ENCODE data around the gene CDK2AP2.
"Not testable (repeated sequence)": the region's sequence is repeated elsewhere in the genome, so short reads cannot be mapped to it uniquely, and the experiment has no call there.

The CDK2AP2 gene, protein sequence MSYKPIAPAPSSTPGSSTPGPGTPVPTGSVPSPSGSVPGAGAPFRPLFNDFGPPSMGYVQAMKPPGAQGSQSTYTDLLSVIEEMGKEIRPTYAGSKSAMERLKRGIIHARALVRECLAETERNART

DNA sequence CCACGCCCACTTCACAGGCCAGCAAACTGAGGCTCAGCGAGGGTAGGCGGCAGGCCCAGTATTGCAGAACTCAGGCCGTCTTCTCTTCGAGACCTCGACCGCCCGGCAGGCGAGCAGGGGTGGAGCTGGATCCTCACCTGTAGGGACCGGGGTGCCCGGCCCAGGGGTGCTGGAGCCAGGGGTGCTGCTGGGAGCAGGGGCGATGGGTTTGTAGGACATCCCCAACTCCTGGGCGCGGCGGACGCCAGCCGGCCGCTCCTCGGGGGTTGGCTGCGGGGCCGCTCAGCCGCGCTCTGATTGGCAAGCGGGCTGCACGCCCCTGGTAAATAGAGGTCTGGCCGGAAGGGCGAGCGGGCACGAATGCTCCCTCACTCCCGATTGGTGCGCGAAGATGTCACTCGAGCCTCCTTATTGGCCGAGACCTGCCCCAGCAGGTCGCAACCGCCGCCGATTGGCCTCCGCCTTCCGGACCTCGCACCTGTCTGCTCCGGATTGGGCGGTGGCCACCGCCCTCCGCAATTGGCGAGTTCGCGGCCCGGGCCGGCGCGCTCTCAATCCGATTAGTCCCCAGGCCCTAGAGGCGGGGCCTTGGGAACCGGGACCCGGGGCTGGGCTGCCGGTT, at the start of gene CDK2AP2:
Gene CDK2AP2, minus strand, starts transcription at position 299 of the 622 bp plus-strand sequence. Its CDS starts 80 bp downstream, at position 219.
- peak; percentile 99 for DNase-seq (ENCODE audit: low spot score)
- POLR2A ChIA-PET (ENCODE audit: low non-redundant PET), result no interaction called here
- TF ChIP-seq, protein P1, sequence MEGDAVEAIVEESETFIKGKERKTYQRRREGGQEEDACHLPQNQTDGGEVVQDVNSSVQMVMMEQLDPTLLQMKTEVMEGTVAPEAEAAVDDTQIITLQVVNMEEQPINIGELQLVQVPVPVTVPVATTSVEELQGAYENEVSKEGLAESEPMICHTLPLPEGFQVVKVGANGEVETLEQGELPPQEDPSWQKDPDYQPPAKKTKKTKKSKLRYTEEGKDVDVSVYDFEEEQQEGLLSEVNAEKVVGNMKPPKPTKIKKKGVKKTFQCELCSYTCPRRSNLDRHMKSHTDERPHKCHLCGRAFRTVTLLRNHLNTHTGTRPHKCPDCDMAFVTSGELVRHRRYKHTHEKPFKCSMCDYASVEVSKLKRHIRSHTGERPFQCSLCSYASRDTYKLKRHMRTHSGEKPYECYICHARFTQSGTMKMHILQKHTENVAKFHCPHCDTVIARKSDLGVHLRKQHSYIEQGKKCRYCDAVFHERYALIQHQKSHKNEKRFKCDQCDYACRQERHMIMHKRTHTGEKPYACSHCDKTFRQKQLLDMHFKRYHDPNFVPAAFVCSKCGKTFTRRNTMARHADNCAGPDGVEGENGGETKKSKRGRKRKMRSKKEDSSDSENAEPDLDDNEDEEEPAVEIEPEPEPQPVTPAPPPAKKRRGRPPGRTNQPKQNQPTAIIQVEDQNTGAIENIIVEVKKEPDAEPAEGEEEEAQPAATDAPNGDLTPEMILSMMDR (conservative IDR thresholded peaks at IDR 0.05; ENCODE audit: low read depth), result no peak
- peak within 1 kb of the TSS; percentile 100 for H3K27ac ChIP-seq
- CTCF ChIA-PET, result interaction anchor here (0.6 to 0.7 kb wide), 2 partner anchors 17 to 60 kb away, joined by 3 read pairs; no protein-coding TSS in a partner anchor

DNA sequence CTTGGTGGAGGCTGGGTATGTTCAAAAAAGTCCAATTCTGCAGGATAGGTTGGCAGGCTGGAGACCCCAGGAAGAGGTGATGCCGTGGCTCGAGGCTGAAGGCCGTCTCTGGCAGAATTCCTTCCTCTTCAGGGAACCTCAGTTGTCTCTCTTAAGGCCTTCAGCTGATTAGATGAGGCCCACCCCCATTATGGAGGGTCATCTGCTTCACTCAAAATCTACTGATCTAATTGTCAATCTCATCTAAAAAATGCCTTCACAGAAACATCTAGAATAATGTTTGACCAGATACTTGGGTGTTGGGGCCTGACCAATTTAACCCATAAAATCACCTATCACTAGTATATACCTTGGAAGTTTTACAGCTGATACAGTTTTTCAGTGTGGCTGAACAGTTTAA, 48.3 kb upstream of the CDK2AP2 start:
- ChIA-PET POLR2A (ENCODE audit: low non-redundant PET) (no interaction called here), CTCF (interaction anchor here (0.9 kb wide), 1 partner anchor 10 kb away, joined by 3 read pairs; no protein-coding TSS in a partner anchor)
- TF ChIP-seq, protein P1 (conservative IDR thresholded peaks at IDR 0.05; ENCODE audit: low read depth), result no peak
- H3K27ac ChIP-seq, result no peak overlapping the region
- no peak for DNase-seq (ENCODE audit: low spot score)

DNA sequence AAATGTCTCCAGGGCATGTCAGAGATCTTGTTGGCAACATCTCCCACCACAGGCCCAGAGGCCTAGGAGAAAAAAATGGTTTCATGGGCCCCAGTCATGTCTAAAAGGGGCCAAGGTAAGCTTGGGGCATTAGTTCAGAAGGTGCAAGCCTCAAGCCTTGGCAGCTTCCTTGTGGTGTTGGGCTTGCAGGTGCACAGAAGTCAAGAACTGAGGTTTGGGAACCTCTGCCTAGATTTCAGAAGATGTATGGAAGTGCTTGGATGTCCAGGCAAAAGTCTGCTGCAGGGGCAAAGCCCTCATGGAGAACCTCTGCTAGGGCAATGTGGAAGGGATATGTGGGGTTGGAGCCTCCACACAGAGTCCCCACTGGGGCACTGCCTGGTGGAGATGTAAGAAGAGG, 43.7 kb upstream of the CDK2AP2 start:
- DNase-seq (ENCODE audit: low spot score); H3K27ac ChIP-seq; CTCF ChIA-PET; POLR2A ChIA-PET (ENCODE audit: low non-redundant PET): not testable (repeated sequence)

DNA sequence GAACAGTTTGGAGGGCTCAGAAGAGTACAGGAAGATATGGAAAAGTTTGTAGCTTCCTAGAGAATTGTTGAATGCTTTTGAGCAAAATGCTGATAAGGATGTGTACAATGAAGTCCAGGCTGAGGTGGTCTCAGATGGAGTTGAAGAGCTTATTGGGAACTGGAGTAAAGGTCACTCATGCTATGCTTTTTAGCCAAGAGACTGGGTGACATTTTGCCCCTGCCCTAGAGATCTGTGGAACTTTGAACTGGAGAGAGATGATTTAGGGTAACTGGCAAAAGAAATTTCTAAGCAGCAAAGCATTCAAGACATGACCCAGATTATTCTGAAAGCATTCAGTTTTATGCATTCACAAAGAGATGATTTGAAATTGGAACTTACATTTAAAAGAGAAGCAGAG, 43.2 kb upstream of the CDK2AP2 start:
- no peak for DNase-seq (ENCODE audit: low spot score)
- TF ChIP-seq, protein P1 (conservative IDR thresholded peaks at IDR 0.05; ENCODE audit: low read depth), result no peak
- ChIA-PET CTCF (no interaction called here), POLR2A (ENCODE audit: low non-redundant PET) (no interaction called here)
- no peak overlapping the region for H3K27ac ChIP-seq

DNA sequence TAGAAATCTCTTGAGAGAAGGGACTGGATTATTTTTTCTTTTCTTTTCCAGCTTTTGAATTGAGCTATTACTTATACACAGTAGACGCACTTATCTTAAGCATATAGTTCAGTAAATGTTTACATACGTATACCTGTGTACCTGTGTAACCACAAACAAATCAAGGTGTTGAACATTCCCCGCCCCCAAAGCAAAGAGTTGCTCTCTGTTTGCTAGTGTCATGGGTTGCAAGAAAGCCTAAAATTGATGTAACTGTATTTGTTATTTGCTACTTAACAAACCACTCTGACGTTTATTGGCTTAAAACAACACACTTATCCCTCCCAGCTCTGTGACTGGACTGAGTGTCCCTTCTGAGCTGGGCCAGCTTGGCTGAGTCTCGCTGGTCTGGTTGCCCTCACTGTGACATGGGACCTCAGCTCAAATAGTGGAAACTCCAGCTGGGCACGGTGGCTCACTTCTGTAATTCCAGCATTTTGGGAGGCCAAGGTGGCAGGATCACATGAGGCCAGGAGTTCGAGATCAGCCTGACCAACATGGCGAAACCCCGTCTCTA, 40.7 kb upstream of the CDK2AP2 start:
- ChIA-PET POLR2A (ENCODE audit: low non-redundant PET) (no interaction called here), CTCF (interaction anchor here (0.6 kb wide), 1 partner anchor 593 kb away, joined by 3 read pairs; no protein-coding TSS in a partner anchor)
- no peak for DNase-seq (ENCODE audit: low spot score)
- no peak overlapping the region for H3K27ac ChIP-seq
- TF ChIP-seq, protein P1 (conservative IDR thresholded peaks at IDR 0.05; ENCODE audit: low read depth), result no peak

DNA sequence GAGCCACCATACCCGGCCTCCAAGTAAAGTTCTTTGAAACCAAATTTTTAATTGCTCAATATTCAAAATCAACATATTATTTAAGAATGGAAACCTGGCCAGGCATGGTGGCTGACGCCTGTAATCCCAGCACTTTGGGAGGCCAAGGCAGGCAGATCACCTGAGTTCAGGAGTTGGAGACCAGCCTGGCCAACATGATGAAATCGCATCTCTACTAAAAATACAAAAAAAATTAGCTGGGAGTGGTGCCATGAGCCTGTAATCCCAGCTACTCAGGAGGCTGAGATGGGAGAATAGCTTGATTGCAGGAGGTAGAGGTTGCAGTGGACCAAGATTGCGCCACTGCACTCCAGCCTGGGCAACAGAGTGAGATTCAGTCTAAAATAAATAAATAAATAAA, 40.1 kb upstream of the CDK2AP2 start:
- H3K27ac ChIP-seq, result not testable (repeated sequence)

DNA sequence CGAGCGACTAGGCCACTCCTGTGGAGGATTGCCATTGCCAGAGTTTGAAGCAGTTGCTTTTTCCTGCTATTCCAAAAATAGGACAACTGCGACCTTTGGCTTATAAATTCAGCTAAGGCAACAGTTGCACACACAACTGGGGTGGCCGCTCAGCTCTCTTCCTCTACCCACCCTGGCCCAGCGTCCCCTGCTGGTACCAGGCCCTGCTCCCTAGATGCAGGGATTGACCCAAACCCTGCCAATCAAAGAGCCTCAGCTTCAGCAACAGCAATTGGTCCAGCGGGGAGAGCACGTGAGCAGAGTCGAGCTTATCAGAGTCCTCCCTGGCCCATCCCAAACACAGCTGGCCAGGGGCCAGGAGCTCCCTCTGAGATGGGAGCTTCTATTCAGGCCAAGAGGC, 37.3 kb upstream of the CDK2AP2 start:
- TF ChIP-seq, protein P1 (conservative IDR thresholded peaks at IDR 0.05; ENCODE audit: low read depth), result no peak
- CTCF ChIA-PET, result interaction anchor here (0.6 to 1.0 kb wide), 2 partner anchors 11 to 491 kb away, joined by 3 read pairs; no protein-coding TSS in a partner anchor
- no peak for DNase-seq (ENCODE audit: low spot score)
- peak overlapping the region; percentile 45 for H3K27ac ChIP-seq
- POLR2A ChIA-PET (ENCODE audit: low non-redundant PET), result no interaction called here

More for the DNA sequence above, 40.1 kb upstream of the CDK2AP2 start:
- CTCF ChIA-PET, result interaction anchor here (0.6 kb wide), 1 partner anchor 593 kb away, joined by 3 read pairs; no protein-coding TSS in a partner anchor
- POLR2A ChIA-PET (ENCODE audit: low non-redundant PET), result interaction anchor here (0.6 kb wide), 1 partner anchor 146 kb away, joined by 4 read pairs; the partner anchor contains the start of gene PPP1CA
- DNase-seq (ENCODE audit: low spot score), result not testable (repeated sequence)
